HFF-Myc (cell line): Measurements from ENCODE around the gene TEX19.

Experiments used
- DNase-seq: peaks from one replicate; pipeline ENCODE4 v3.0.0-alpha.2; 2011; ENCODE audit warnings: low read depth; ENCODE audit errors: extremely low read depth
- H3K4me3 ChIP-seq: replicated peaks from 2 replicates; pipeline ENCODE4 v1.5.1; 2011; ENCODE audit warnings: low read depth, mild to moderate bottlenecking, control low read depth, low read length
- CTCF ChIP-seq: IDR thresholded peaks from 2 replicates; pipeline ENCODE4 v1.5.1; 2012; ENCODE audit warnings: mild to moderate bottlenecking, low read depth, low read length, control low read depth; ENCODE audit errors: missing control alignments

The TEX19 gene

GRCh38 chr17:82382933-82383255 lies 23.8 kb downstream of the TEX19 start:
- DNase-seq: no peak
- TF ChIP-seq CTCF: no peak
- no peak overlapping the region for H3K4me3 ChIP-seq

- no peak for DNase-seq
- no peak overlapping the region for H3K4me3 ChIP-seq
- no peak for TF ChIP-seq CTCF
These were observed 24.4 kb downstream of the TEX19 start for GRCh38 chr17:82383411-82383810.

GRCh38 chr17:82384051-82384729 lies 25.1 kb downstream of the TEX19 start:
- H3K4me3 ChIP-seq: no peak overlapping the region
- no peak for DNase-seq
- no peak for TF ChIP-seq CTCF

- DNase-seq: no peak
- no peak for TF ChIP-seq CTCF
- no peak overlapping the region for H3K4me3 ChIP-seq
These were observed 25.9 kb downstream of the TEX19 start for GRCh38 chr17:82384730-82385481.

- no peak for DNase-seq
- H3K4me3 ChIP-seq: no peak overlapping the region
- no peak for TF ChIP-seq CTCF
These were observed 26.7 kb downstream of the TEX19 start for GRCh38 chr17:82385559-82386254.

GRCh38 chr17:82386255-82386831 lies 27.3 kb downstream of the TEX19 start:
- H3K4me3 ChIP-seq: no peak overlapping the region
- no peak for TF ChIP-seq CTCF
- no peak for DNase-seq
